Panc1 (cell line): ENCODE measurements around the gene TMEM82.

Source experiments
- CTCF ChIP-seq: fragments of 450-650 bp; IDR thresholded peaks from 2 replicates; pipeline ENCODE4 v1.5.1; 2017; ENCODE audit warnings: mild to moderate bottlenecking
- TF ChIP-seq, protein P1 (sequence below), 2 experiments: IDR thresholded peaks; 2 replicates each; pipeline ENCODE4 v1.6.1; 2011 to 2012; ENCODE audit warnings: low read depth in 2 of 2, control low read depth in 1 of 2, low read length in 1 of 2, mild to moderate bottlenecking in 1 of 2, moderate library complexity in 1 of 2; ENCODE audit not compliant: insufficient read depth in 1 of 2

DNA sequence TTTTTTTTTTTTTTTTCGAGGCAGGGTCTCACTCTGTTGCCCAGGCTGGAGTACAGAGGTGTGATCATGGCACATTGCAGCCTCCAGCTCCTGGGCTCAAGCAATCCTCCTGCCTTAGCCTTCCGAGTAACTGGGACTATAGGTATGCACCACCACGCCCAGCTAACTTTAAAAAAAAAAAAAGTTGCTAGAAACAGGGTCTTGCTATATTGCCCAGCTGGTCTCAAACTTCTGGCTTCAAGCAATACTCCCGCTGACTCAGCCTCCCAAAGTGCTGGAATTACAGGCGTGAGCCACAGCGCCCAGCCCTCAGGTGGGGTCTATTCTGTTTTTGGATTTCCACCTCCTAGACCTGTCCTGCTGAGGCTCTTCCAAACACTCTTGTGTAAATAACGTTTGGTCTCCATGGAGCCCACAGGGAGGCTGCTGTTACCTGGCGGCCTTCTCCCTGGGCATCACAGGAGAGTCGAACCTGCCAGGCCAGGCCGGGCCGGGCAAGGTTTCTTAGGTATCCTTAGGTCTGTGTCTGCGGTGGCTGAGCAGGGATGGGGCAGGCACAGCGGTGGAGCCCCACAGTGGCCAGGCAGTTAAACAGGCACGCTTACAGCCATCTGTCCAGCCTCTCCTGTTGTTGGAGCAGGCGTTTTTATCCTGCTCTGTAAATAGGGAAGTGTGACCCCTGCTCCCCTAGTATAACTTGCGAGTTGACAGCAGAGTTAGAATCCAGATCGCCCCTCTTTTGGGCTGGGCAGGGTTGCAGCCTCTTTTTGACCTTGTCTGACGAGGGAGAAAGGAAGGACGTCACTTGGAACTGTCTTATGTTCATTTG is 39.4 kb upstream of the TMEM82 start:
- TF ChIP-seq, protein P1, sequence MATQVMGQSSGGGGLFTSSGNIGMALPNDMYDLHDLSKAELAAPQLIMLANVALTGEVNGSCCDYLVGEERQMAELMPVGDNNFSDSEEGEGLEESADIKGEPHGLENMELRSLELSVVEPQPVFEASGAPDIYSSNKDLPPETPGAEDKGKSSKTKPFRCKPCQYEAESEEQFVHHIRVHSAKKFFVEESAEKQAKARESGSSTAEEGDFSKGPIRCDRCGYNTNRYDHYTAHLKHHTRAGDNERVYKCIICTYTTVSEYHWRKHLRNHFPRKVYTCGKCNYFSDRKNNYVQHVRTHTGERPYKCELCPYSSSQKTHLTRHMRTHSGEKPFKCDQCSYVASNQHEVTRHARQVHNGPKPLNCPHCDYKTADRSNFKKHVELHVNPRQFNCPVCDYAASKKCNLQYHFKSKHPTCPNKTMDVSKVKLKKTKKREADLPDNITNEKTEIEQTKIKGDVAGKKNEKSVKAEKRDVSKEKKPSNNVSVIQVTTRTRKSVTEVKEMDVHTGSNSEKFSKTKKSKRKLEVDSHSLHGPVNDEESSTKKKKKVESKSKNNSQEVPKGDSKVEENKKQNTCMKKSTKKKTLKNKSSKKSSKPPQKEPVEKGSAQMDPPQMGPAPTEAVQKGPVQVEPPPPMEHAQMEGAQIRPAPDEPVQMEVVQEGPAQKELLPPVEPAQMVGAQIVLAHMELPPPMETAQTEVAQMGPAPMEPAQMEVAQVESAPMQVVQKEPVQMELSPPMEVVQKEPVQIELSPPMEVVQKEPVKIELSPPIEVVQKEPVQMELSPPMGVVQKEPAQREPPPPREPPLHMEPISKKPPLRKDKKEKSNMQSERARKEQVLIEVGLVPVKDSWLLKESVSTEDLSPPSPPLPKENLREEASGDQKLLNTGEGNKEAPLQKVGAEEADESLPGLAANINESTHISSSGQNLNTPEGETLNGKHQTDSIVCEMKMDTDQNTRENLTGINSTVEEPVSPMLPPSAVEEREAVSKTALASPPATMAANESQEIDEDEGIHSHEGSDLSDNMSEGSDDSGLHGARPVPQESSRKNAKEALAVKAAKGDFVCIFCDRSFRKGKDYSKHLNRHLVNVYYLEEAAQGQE (IDR thresholded peaks at IDR 0.05; ENCODE audit: insufficient read depth in 1 of 2, low read depth in 2 of 2, low read length in 1 of 2), result no peak
- TF ChIP-seq CTCF, result no peak; the same call in 1 of the 2 replicates
